KMS-11 (cell line): ENCODE measurements around the gene ADORA1.

Experiments
- H2AFZ ChIP-seq: fragments of 200-600 bp; sonication (generic); 2 replicates; pipeline ENCODE4 v1.6.1; 2016; ENCODE audit warnings: antibody characterized with exemption, mixed run types, low read depth
- H3K27ac ChIP-seq: fragments of 200-600 bp; sonication (generic); 2 replicates; pipeline ENCODE4 v1.6.1; 2016; ENCODE audit warnings: mild to moderate bottlenecking, mixed run types
- H3K27me3 ChIP-seq: fragments of 200-600 bp; sonication (generic); 2 replicates; pipeline ENCODE4 v1.6.1; 2017; ENCODE audit warnings: mild to moderate bottlenecking, low read depth, mixed run types, moderate library complexity; ENCODE audit not compliant: insufficient read depth
- H3K36me3 ChIP-seq: fragments of 200-600 bp; sonication (generic); 2 replicates; pipeline ENCODE4 v1.6.1; 2017; ENCODE audit warnings: mild to moderate bottlenecking, mixed run types; ENCODE audit not compliant: insufficient read depth
- H3K4me1 ChIP-seq: fragments of 200-600 bp; sonication (generic); 2 replicates; pipeline ENCODE4 v1.6.1; 2016; ENCODE audit warnings: mild to moderate bottlenecking, low read depth, mixed run types; ENCODE audit not compliant: poor library complexity, severe bottlenecking
- H3K4me2 ChIP-seq: fragments of 200-600 bp; sonication (generic); 2 replicates; pipeline ENCODE4 v1.7.0; 2016; ENCODE audit warnings: mild to moderate bottlenecking, mixed run types
- H3K4me3 ChIP-seq: fragments of 200-600 bp; sonication (generic); IDR thresholded peaks from 2 replicates; pipeline ENCODE4 v1.6.1; 2017; ENCODE audit warnings: low read depth, low read length, mixed read lengths; ENCODE audit not compliant: insufficient read depth
- H3K79me2 ChIP-seq: fragments of 200-600 bp; sonication (generic); 2 replicates; pipeline ENCODE4 v1.6.1; 2016; ENCODE audit warnings: low read depth, mixed run types; ENCODE audit not compliant: insufficient read depth
- H3K9ac ChIP-seq: fragments of 200-600 bp; sonication (generic); 2 replicates; pipeline ENCODE4 v1.6.1; 2016; ENCODE audit warnings: mild to moderate bottlenecking, mixed run types
- H4K20me1 ChIP-seq: fragments of 200-600 bp; sonication (generic); 2 replicates; pipeline ENCODE4 v1.6.1; 2016; ENCODE audit warnings: mild to moderate bottlenecking, mixed run types; ENCODE audit not compliant: insufficient read depth
- TF ChIP-seq, protein P1 (sequence below): fragments of 200-600 bp; sonication (generic); conservative IDR thresholded peaks from 2 replicates; pipeline ENCODE4 v1.6.1; 2017; ENCODE audit warnings: low read depth, mild to moderate bottlenecking, antibody characterized with exemption, low read length, moderate library complexity, mixed read lengths

Gene ADORA1

DNA sequence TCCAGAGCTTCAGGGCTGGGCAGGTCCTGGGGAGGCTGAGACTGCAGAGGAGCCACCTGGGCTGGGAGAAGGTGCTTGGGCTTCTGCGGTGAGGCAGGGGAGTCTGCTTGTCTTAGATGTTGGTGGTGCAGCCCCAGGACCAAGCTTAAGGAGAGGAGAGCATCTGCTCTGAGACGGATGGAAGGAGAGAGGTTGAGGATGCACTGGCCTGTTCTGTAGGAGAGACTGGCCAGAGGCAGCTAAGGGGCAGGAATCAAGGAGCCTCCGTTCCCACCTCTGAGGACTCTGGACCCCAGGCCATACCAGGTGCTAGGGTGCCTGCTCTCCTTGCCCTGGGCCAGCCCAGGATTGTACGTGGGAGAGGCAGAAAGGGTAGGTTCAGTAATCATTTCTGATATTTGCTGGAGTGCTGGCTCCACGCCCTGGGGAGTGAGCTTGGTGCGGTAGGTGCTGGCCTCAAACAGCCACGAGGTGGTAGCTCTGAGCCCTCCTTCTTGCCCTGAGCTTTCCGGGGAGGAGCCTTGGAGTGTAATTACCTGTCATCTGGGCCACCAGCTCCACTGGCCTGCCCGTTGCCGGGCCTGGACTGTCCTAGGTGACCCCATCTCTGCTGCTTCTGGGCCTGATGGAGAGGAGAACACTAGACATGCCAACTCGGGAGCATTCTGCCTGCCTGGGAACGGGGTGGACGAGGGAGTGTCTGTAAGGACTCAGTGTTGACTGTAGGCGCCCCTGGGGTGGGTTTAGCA, 38.8 kb downstream of the ADORA1 start:
- H3K9ac ChIP-seq: no peak overlapping the region
- no peak overlapping the region for H2AFZ ChIP-seq
- TF ChIP-seq, protein P1, sequence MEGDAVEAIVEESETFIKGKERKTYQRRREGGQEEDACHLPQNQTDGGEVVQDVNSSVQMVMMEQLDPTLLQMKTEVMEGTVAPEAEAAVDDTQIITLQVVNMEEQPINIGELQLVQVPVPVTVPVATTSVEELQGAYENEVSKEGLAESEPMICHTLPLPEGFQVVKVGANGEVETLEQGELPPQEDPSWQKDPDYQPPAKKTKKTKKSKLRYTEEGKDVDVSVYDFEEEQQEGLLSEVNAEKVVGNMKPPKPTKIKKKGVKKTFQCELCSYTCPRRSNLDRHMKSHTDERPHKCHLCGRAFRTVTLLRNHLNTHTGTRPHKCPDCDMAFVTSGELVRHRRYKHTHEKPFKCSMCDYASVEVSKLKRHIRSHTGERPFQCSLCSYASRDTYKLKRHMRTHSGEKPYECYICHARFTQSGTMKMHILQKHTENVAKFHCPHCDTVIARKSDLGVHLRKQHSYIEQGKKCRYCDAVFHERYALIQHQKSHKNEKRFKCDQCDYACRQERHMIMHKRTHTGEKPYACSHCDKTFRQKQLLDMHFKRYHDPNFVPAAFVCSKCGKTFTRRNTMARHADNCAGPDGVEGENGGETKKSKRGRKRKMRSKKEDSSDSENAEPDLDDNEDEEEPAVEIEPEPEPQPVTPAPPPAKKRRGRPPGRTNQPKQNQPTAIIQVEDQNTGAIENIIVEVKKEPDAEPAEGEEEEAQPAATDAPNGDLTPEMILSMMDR: no peak
- H3K4me1 ChIP-seq: no peaks in the 10 kb centered on the region
- no peaks in the 10 kb centered on the region for H3K36me3 ChIP-seq
- no peaks in the 10 kb centered on the region for H4K20me1 ChIP-seq
- peaks cover 19% of the 10 kb centered on the region for H3K27me3 ChIP-seq
- no peak overlapping the region for H3K4me2 ChIP-seq
- no peak overlapping the region for H3K27ac ChIP-seq
- no peaks in the 10 kb centered on the region for H3K79me2 ChIP-seq
- H3K4me3 ChIP-seq: no peak overlapping the region

DNA sequence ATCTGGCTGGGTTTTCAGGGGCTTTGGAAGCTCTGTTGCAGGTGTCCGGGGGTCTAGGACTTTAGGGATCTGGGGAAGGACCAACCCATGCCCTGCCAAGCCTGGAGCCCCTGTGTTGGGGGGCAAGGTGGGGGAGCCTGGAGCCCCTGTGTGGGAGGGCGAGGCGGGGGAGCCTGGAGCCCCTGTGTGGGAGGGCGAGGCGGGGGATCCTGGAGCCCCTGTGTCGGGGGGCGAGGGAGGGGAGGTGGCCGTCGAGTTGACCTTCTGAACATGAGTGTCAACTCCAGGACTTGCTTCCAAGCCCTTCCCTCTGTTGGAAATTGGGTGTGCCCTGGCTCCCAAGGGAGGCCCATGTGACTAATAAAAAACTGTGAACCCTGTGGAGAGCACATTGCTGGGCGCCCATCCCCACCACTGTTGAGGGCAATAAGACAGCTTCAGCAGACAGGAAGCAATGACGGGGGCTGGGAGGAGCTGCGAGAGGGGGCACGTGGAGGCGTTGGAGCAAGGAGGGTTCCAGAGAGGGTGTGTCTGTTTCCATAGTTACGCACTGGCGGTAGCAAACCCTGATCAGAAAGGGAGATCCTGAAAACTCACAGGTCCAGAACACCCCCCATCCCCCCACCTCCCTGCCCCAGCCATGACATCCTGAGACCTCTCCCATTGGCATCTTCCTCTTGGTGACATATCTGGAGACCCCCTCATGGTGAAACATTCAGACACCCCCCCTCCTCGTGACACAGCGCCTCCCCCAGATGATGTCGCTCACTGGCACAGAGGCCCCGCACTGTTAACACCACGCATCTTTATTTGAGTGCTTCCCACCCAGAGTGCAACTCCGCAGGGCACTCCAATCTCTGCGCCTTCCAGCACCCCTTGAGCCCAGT, 39.7 kb downstream of the ADORA1 start:
- Histone ChIP-seq H2AFZ (no peak overlapping the region), H4K20me1 (no peaks in the 10 kb centered on the region), H3K4me1 (no peaks in the 10 kb centered on the region), H3K9ac (no peak overlapping the region), H3K27ac (no peak overlapping the region), H3K27me3 (peaks cover 19% of the 10 kb centered on the region), H3K4me2 (no peak overlapping the region), H3K36me3 (no peaks in the 10 kb centered on the region), H3K4me3 (no peak overlapping the region), H3K79me2 (no peaks in the 10 kb centered on the region)
- TF ChIP-seq, protein P1: no peak

DNA sequence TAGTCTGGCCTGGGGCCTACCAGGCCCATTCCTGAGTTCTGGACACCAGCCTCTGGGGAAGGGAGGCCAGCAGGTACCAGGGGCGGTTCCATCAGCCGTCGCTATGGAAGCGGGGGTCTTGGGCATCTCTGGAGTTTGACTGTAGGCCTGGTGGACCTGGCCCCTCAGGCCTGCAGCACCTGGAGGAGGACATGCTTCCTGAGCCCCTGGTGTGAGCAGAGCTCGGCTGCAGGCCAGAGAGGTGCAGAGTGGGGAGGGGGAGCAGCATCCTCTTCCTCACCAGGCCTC, 40.3 kb downstream of the ADORA1 start:
- H3K4me2 ChIP-seq: no peak overlapping the region

DNA sequence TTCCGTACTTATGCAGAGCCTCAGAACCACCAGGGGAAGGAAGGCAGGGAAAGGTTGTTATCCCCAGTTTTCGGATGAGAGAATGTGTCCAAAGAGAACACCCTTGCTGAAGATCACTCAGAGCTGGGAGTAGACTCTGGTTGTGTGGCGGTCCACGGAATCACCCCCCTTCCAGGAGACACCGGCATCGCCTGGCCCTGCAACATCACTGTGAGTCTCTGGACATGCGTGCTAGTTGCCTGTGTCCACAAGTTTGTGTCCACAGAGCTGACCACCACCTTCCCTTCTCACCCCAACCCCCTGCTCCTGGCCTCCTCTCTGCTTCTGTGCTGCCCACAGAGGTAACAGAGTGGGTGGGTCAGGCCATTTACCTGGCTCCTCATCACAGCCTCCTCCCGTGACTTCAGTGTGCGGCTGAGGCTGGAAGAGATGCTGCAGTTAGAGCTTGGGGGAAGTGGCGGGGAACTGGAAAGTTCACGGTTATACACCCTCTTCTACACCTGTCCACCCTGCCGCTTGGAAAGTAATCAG, 40.8 kb downstream of the ADORA1 start:
- no peaks in the 10 kb centered on the region for H3K36me3 ChIP-seq
- H3K79me2 ChIP-seq: no peaks in the 10 kb centered on the region
- H3K4me3 ChIP-seq: no peak overlapping the region
- TF ChIP-seq, protein P1: no peak
- peaks cover 15% of the 10 kb centered on the region for H3K27me3 ChIP-seq
- no peaks in the 10 kb centered on the region for H3K4me1 ChIP-seq
- H3K9ac ChIP-seq: no peak overlapping the region
- H4K20me1 ChIP-seq: no peaks in the 10 kb centered on the region
- no peak overlapping the region for H2AFZ ChIP-seq
- no peak overlapping the region for H3K4me2 ChIP-seq
- H3K27ac ChIP-seq: no peak overlapping the region

More for the DNA sequence above, 40.3 kb downstream of the ADORA1 start:
- no peaks in the 10 kb centered on the region for H3K36me3 ChIP-seq
- peaks cover 19% of the 10 kb centered on the region for H3K27me3 ChIP-seq
- no peak overlapping the region for H3K9ac ChIP-seq
- H3K4me1 ChIP-seq: no peaks in the 10 kb centered on the region
- no peaks in the 10 kb centered on the region for H4K20me1 ChIP-seq
- TF ChIP-seq, protein P1: no peak
- no peaks in the 10 kb centered on the region for H3K79me2 ChIP-seq
- H3K27ac ChIP-seq: no peak overlapping the region
- H2AFZ ChIP-seq: no peak overlapping the region
- H3K4me3 ChIP-seq: no peak overlapping the region
